Stimulated activated CD8-positive, alpha-beta memory T cell treated with anti-CD3 and anti-CD28 coated beads, Interleukin-7, amount 100 ng/mL, for 24 hours (primary cell): ENCODE measurements around the gene KRT77.
"Not testable (repeated sequence)": the region's sequence is repeated elsewhere in the genome, so short reads cannot be mapped to it uniquely, and the experiment has no call there.

ENCODE experiments used
- DNase-seq: peaks from one replicate; pipeline ENCODE4 v3.0.0-alpha.2; 2020; ENCODE audit warnings: low read depth

KRT77 gene

GRCh38 chr12:52675301-52675701, 28.0 kb downstream of the KRT77 start:
- DNase-seq: no peak

DNA sequence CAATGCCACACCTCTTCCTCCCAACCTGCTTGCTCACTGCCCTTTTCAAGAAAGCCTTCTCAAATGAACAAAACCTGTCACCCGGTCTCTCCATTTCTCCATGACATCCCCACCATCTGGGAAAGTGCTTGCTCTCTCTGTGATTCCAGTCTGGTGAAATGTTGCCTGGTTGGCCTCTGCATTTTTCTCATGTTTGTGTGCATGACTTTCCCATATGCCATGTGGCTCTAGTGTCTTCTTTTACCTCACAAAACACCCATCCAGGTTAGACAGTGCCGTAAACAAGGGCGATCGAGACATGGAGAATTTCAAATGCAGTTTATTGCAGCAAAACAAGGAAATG, 28.9 kb downstream of the KRT77 start:
- DNase-seq: no peak

- no peak for DNase-seq
Observed at GRCh38 chr12:52673713-52674432, 29.5 kb downstream of the KRT77 start.

- no peak for DNase-seq
Observed at GRCh38 chr12:52673217-52673616, 30.1 kb downstream of the KRT77 start.

DNA sequence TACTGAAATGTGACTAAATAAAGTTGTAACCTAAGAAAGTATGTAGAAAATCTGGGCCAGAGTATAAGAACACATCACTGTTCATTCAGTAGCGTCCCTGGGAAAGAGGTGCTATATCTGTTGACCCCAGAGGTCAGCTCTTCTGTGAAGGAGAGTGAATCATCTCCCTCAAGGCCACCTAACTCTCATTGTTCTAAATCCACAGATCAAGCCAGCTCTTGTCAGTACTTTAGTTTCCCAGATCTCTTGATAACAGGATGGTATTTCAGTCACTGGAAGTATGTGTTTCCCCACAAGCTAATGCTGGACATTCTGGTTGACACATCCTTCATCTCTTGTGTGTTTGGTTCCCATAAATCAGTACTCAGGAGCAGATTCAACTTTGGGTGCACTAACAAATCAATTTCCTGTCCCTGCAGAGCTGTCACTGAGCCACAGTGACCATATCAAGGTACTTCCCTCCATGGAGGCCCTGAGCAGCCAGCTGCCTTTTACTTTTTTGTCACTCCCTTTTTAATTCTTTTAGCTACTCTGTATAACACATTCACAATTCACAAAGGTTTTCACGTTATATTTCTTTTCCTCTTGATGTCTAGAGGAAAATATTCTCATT, 30.9 kb downstream of the KRT77 start:
- DNase-seq: no peak

DNA sequence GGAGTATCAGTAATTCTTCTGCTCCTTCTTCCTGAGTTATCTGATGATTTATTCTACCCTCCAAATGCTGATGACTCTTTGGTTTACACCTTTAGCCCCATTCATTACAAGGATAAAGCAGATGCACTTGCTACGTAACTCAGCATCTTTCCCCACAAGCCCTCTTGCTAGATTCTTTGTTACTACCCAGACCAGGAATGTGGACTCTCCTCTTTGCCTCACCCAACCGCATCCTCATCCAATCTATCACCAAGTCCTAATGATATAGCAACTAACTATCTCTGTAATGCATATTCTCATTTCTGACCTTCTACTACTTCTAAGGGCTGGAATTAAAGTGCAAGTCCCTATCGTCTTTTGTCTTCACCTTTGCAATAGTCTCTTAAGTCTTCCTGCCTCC, 32.4 kb downstream of the KRT77 start:
- DNase-seq: no peak

DNA sequence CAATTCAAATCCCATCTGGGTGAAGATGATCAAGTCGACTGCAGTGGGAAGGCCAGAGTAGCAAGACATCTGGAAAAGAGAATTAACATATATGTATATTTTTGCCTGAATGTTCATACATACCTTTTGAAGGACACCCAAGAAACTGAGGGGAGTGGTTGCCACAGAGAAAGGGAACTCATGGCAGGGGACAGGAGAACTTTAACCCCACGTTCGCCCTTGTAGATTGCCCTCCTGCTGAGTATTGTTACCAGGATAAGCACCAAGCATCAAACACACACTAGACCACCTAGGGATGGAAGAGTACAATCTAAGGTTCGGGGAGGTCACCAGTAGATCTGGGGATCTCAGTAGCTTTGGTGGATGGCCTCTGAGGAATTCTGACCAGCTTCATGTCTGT, 32.8 kb downstream of the KRT77 start:
- DNase-seq: no peak

DNA sequence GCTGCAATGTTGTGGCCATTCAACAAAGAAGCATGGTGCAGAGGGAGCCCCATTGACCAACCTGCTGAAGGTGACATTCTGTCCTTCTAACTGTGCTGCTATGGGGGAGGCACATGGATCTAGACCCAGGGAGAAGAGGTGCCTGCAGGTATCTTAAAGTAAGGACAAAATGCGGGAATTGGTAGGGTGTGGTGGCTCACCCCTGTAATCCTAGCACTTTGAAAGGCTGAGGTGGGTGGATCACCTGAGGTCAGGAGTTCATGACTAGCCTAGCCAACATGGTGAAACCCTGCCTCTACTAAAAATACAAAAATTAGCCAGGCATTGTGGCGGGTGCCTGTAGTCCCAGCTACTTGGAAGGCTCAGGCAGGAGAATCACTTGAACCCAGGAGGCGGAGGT, 33.4 kb downstream of the KRT77 start:
- DNase-seq: not testable (repeated sequence)

DNA sequence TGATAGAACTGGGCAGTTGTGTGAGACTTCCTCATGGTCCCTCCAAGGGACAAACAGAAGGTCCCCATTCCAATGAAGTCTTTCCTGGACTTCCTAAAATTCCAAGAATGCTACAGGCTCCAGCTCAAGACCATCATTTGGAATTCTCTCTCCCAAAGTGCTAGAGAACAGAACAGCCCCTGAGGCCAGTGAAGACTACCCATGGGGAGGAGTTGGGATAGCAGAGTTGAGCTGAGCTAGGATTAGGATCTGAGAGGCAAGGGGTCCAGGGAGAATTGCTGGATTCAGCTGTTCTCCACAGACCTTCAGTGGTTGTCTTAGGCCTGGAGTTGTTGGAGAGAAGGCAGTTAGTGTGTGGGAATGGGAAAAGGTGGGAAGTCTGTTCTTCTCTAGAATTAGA, 33.9 kb downstream of the KRT77 start:
- no peak for DNase-seq

DNA sequence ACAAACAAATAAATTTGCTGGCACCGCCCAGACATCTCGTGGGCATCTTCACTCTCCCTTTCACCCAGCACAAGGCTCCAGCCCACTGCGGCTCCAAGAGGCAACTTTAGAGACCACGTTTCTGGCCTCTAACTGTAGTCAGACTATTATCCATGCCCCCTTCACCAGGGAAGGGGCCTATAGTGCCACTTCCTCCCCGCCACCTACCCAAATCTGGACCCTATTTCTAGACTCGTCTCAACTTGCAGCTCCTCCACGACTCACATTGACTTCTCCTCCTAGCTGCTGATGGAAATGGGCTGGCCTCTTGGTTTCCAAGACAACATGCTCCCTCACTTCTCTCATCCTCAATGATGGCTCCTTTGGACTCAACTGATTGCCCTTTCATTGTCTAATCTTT, 35.4 kb downstream of the KRT77 start:
- DNase-seq: no peak

GRCh38 chr12:52667509-52667908, 35.8 kb downstream of the KRT77 start:
- DNase-seq: no peak

DNA sequence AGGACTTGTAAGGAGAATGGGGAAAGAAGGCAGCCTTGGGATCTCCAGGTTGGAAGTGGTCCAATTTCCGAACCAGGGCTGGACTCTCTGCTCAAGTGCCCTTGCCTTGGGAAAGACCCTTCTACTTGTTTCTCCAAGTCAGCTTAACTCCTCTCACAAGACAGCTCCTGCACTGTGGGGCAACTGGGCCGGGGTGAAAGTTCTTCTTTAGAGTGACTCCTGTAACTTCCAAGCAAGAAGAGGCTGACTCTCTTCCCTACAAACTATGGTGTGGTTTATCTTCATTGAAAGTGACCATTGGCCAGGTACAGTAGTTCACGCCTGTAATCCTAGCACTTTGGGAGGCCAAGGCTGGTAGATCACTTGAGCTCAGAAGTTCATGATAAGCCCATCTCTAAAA, 36.9 kb downstream of the KRT77 start:
- DNase-seq: no peak

GRCh38 chr12:52663420-52663819, 39.9 kb downstream of the KRT77 start:
- no peak for DNase-seq

GRCh38 chr12:52662918-52663229, 40.5 kb downstream of the KRT77 start:
- DNase-seq: no peak

GRCh38 chr12:52662093-52662917, 41.0 kb downstream of the KRT77 start:
- no peak for DNase-seq

- DNase-seq: no peak
Observed at GRCh38 chr12:52661668-52662067, 41.7 kb downstream of the KRT77 start.

GRCh38 chr12:52660934-52661499, 42.3 kb downstream of the KRT77 start:
- DNase-seq: no peak

DNA sequence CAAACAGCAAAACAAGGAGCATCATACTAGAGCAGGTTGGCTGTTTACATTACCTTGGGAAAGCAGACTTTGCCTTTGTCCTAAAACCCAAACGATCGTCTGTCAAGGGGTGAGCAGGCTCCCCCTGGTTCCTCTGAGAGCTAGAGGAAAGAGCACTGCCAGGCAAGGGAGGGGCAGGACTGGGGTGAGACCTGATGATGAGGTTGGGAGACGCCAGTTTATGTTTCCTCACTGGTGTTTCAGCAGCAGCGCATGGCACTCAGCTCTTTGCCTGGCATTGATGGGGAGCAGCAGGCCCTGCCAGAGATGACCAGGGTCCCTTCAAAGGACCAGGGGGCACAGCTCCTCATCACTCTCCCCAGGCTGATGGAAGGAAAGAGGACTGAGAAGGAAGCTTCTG, 43.4 kb downstream of the KRT77 start:
- DNase-seq: no peak

DNA sequence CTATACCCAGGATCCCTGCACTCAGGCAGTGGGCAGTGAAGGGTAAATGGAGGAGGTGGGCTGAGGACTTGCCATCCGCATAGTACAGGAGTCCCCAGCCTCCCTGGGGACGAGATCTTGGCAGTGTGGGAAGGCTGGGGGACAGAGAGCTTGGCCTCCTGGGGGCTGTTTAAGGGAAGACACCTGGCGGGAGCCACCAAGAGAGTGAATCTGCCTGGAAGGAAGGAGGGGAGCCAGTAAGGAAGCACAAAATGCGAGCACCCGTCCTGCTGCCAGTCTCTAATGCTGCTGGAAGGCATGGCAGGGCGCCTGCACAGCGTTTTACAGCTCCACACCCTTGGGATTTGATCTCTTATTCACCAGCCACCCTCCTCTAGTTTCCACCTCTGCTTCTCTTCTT, 43.9 kb downstream of the KRT77 start:
- no peak for DNase-seq

- DNase-seq: no peak
Observed at GRCh38 chr12:52658196-52658595, 45.1 kb downstream of the KRT77 start.

- DNase-seq: no peak
Observed at GRCh38 chr12:52657250-52657902, 45.9 kb downstream of the KRT77 start.

DNA sequence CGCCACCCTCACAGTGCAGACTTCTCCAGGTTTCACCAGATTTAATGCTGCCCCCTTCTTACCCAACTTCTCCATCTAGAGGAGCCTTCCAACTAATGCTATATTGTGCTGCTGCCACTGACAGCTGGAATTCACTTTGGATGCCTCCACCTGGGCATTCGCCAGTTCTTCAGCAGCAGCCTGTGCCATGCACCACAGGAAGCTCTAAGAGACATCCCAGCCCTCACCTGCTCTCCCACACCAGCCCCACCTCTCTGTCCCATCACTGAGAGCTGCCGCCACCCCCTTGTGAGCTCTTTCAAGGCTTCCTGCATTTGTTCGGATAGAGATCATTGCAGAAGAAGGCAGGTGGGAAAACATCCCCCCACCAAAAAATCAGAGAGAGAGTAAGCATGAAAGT, 46.7 kb downstream of the KRT77 start:
- DNase-seq: no peak

DNA sequence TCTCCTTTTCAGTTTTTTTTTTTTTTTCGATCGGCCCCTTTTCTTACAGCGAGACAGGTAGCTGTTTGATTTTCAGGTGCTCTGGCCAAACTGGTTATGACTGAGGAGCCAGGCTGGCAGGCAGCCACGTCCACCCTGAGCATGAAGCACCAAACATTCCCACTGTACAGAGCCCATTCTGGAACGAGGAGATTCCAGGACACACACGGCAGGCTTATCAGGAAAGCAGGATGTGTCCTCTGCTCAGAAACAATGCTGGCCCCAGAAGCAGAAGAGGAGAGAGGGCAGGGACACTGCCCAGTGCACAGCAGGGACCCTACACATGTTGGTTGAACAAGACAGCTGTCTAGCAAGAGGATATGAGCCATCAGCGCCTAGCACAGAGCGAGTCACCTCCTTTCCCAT, 47.6 kb downstream of the KRT77 start:
- DNase-seq: no peak
